GM12865 (cell line): ENCODE data around the gene PTPRCAP.
"Not testable (repeated sequence)": the region's sequence is repeated elsewhere in the genome, so short reads cannot be mapped to it uniquely, and the experiment has no call there.

Experiments used
- DNase-seq: peaks from one replicate; pipeline ENCODE4 v3.0.0; 2010; ENCODE audit warnings: low read depth
- H3K4me3 ChIP-seq: 2 replicates; pipeline ENCODE4 v1.5.1; 2011; ENCODE audit warnings: mild to moderate bottlenecking, low read depth, low read length, control low read depth
- TF ChIP-seq, protein P1 (sequence below): IDR thresholded peaks from 2 replicates; pipeline ENCODE4 v1.5.1; 2011; ENCODE audit warnings: low read length, control low read depth, low read depth, inconsistent platforms; ENCODE audit not compliant: insufficient read depth; ENCODE audit errors: missing control alignments

Gene PTPRCAP

DNA sequence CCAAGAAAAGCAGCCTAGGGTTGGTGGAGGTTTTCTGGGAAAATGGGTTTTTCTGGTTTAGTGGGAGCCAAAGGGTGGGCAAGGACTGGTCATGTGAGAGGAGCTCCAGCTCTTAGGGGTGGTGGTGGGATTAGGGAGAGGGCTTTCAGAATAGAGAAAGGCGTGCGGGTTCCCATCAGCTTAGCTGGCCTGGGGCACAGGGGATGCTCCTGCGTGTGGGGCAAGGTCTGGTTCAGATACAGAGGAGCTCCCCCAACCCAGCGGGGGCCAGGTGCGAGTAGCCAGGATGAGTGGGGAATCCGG, 30.9 kb upstream of the PTPRCAP start:
- DNase-seq = no peak
- peak overlapping the region; percentile 61 for H3K4me3 ChIP-seq
- TF ChIP-seq, protein P1, sequence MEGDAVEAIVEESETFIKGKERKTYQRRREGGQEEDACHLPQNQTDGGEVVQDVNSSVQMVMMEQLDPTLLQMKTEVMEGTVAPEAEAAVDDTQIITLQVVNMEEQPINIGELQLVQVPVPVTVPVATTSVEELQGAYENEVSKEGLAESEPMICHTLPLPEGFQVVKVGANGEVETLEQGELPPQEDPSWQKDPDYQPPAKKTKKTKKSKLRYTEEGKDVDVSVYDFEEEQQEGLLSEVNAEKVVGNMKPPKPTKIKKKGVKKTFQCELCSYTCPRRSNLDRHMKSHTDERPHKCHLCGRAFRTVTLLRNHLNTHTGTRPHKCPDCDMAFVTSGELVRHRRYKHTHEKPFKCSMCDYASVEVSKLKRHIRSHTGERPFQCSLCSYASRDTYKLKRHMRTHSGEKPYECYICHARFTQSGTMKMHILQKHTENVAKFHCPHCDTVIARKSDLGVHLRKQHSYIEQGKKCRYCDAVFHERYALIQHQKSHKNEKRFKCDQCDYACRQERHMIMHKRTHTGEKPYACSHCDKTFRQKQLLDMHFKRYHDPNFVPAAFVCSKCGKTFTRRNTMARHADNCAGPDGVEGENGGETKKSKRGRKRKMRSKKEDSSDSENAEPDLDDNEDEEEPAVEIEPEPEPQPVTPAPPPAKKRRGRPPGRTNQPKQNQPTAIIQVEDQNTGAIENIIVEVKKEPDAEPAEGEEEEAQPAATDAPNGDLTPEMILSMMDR = no peak

DNA sequence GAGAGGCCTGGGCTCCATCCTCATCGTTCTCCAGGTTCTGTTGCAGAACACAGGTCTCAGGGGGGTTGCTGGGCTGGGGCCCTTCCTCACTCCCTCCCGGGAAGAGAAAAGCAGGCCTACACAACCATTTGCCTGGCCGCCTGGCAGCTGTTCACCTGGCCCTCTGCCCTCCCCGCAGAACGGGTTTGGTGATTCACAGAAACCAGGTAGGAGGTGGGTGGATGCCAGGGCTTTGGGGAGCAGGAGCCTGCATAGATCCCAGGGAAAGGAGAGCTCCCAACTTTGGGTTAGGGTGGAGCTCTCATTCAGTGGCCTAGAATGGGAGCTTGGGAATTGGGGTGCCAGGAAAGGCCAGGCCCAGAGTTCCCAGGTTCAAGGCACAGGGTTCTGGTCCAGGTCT, 30.6 kb upstream of the PTPRCAP start:
- H3K4me3 ChIP-seq = peak overlapping the region; percentile 61
- no peak for DNase-seq
- TF ChIP-seq, protein P1 = no peak

DNA sequence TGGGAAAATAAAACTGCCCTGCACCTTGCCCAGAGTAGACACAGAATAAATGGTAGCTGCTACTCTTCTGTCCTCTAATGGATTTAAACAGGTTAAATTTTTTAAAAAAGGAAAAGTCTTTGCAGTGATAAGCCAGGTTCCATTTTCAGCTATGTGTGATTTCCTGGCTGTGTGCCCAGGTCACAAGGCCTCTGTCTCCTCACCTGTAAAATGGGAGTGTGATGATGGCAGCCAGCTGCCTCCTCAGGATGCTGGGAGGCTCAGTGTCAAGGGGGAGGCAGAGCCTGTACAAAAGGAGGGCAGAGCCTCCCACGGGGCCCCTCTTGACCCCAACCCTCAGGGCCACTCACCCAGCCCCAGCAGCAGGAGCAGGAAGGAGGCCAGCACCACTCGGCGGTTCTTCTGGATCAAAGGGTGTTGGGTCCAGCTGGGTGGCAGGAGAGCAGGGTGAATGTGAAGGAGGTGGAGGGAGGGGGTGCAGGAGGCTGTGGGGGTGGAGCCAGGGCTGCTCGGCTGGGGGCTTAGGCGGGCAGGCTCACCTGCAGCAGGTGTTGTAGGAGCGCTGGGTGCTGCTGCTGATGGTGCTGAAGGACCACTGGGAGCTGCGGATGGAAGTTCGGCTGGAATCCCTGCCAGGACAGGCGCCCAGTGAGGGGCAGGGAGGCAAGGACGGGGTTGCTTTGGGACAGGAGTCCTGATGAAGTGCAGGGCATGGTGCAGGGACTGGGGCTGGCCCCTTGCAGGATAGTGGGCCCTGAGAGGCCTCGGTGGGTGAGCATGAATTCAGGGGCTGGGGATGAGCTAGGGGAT, 29.7 kb upstream of the PTPRCAP start:
- TF ChIP-seq, protein P1 = no peak
- no peak overlapping the region for H3K4me3 ChIP-seq
- DNase-seq = no peak

DNA sequence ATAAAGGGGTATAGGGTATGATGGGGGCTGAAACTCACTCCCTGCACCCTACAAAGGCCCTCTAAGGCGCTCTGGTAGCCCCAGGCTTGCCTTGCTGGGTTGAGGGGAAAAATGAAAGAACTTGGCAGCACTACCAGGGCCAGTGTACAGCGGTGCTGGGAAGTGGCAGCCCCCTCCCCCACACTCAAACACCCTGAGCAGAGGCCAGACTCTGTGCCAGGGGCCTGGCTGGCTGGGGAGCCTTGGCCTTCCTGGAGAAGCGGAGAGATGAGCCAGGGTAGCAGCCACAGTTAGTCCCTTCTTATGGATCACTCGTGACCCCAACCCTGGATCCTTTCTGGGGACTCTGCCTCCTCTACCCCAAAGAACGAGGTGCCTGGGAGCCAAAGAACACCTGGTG, 28.9 kb upstream of the PTPRCAP start:
- TF ChIP-seq, protein P1 = no peak
- no peak overlapping the region for H3K4me3 ChIP-seq
- no peak for DNase-seq

DNA sequence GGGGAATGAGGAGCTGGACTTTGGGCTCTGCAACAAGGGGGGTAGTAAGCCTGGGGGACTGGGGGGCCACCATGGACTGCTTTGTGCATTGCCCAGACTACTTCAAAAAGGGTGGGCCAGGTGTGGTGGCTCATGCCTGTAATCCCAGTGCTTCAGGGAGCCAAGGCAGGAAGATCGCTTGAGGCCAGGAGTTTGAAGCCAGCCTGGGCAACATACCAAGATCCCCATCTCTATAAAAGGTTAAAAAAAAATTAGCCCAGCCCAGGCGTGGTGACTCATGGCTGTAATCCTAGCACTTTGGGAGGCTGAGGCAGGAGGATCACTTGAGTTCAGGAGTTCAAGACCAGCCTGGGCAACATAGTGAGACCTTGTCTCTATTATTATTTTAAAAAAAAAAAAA, 28.0 kb upstream of the PTPRCAP start:
- not testable (repeated sequence) for DNase-seq
- peak overlapping the region; percentile 77 for H3K4me3 ChIP-seq

DNA sequence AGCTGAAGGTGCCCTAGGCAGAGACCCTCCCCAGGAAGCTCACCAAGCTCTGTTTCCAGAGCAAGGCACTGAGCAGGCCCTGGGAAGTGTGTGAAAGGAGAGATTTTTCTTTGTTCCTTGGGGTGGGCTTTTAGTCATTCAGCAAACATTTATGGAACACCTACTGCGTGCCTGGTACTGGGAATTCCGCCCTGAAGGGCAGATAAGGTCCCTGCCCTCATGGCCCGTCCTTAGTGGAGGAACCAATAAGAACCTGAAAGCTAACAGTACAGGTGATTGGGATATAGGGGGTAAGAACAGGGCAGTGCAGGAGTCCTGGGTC, 27.7 kb upstream of the PTPRCAP start:
- no peak for DNase-seq

DNA sequence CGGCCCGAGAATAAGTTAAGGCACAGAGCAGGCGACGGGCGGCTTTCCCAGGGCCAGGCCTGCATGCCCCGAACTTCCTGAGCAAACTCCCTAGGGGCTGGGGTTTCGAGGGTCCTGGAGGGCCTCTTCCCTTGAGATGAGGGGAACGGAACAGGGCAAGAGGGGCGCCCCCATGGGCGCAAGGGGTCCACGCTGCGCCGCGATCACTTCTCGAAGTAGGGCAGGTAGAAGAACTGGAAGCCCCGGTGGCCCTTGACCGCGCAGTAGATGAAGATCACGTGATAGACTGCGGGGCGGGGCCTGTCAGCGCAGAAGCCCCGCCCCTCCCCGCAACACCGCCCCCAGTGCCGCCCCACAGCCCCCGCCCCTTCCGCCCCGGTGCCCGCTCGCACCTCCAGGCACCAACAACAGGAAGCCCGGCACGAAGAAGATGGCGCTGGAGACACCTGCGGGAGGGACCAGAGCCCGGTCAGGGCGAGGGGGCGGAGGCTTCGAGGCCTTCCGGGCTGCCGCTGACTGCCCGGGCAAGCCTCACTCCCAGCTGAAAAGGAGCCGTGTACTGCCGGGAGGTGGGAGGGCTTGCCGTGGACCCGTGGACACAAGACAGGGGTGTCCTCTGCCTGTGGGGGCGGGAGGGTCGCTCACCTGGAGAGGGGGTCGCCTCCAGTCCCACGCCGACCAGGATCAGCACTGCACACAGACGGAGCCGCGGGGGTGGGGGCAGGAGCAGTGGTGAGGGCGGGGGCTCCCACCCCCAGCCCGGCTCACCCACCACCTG, 27.1 kb upstream of the PTPRCAP start:
- H3K4me3 ChIP-seq = peak overlapping the region; percentile 80
- TF ChIP-seq, protein P1 = no peak
- peak; percentile 97 for DNase-seq

More for the DNA sequence above, 27.7 kb upstream of the PTPRCAP start:
- H3K4me3 ChIP-seq = peak overlapping the region; percentile 77
- TF ChIP-seq, protein P1 = no peak
